HUES48 (cell line): ENCODE data around the gene PLA2G6.

ENCODE experiments used
- H3K27ac ChIP-seq: one replicate; pipeline ENCODE4 v1.7.0; 2013; ENCODE audit warnings: low read depth, low read length, inconsistent platforms
- H3K27me3 ChIP-seq: 2 replicates; pipeline ENCODE4 v1.6.1; 2013; ENCODE audit warnings: mild to moderate bottlenecking, low read length; ENCODE audit not compliant: control insufficient read depth, insufficient read depth
- H3K36me3 ChIP-seq: 2 replicates; pipeline ENCODE4 v1.6.1; 2013; ENCODE audit warnings: low read length; ENCODE audit not compliant: control insufficient read depth, insufficient read depth
- H3K4me1 ChIP-seq: 2 replicates; pipeline ENCODE4 v1.6.1; 2013; ENCODE audit warnings: mild to moderate bottlenecking, low read length; ENCODE audit not compliant: control insufficient read depth, insufficient read depth
- H3K4me3 ChIP-seq: 2 replicates; pipeline ENCODE4 v1.5.1; 2013; ENCODE audit warnings: mild to moderate bottlenecking, low read depth, low read length
- H3K9ac ChIP-seq: 2 replicates; pipeline ENCODE4 v1.6.1; 2013; ENCODE audit warnings: mild to moderate bottlenecking, low read depth, low read length, moderate library complexity
- H3K9me3 ChIP-seq: 2 replicates; pipeline ENCODE4 v1.6.1; 2013; ENCODE audit warnings: low read length; ENCODE audit not compliant: control insufficient read depth, insufficient read depth

Gene PLA2G6

GRCh38 chr22:38201711-38202436, 20.2 kb upstream of the PLA2G6 start, which contains the start of gene MAFF:
Gene MAFF (plus strand): TSS chr22:38201994. CDS start chr22:38213854, 11,860 bp downstream.
- Histone ChIP-seq H3K4me3 (peak within 1 kb of the TSS; percentile 83), H3K27me3 (peaks cover 28% of the 10 kb centered on the region), H3K9me3 (no peaks in the 10 kb centered on the region), H3K27ac (peak within 1 kb of the TSS; percentile 95), H3K4me1 (peaks cover 4% of the 10 kb centered on the region; the same call in 1 of the 2 replicates), H3K9ac (peak within 1 kb of the TSS; percentile 86), H3K36me3 (no peaks in the 10 kb centered on the region)

DNA sequence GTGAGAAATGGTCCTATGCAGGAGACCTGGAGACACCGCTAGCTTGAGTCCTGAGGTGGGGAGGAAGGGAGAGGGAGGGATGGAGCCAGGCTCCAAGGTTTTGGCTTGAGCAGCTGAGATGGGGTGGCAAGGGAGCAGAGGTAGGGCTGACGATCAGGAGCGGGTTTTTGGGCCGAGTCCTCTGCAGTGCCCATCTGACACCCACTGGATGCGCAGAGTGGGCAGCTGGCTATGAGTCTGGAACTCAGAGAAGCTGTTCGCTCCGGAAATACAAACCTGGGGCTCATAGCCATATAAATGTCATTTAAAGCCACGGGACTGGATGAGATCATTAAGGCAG, 19.7 kb upstream of the PLA2G6 start:
- peaks cover 4% of the 10 kb centered on the region; the same call in 1 of the 2 replicates for H3K4me1 ChIP-seq
- peaks cover 28% of the 10 kb centered on the region for H3K27me3 ChIP-seq
- H3K36me3 ChIP-seq: no peaks in the 10 kb centered on the region
- peak overlapping the region; percentile 76 for H3K4me3 ChIP-seq
- no peaks in the 10 kb centered on the region for H3K9me3 ChIP-seq
- H3K27ac ChIP-seq: no peak overlapping the region
- no peak overlapping the region; the same call in 1 of the 2 replicates for H3K9ac ChIP-seq

DNA sequence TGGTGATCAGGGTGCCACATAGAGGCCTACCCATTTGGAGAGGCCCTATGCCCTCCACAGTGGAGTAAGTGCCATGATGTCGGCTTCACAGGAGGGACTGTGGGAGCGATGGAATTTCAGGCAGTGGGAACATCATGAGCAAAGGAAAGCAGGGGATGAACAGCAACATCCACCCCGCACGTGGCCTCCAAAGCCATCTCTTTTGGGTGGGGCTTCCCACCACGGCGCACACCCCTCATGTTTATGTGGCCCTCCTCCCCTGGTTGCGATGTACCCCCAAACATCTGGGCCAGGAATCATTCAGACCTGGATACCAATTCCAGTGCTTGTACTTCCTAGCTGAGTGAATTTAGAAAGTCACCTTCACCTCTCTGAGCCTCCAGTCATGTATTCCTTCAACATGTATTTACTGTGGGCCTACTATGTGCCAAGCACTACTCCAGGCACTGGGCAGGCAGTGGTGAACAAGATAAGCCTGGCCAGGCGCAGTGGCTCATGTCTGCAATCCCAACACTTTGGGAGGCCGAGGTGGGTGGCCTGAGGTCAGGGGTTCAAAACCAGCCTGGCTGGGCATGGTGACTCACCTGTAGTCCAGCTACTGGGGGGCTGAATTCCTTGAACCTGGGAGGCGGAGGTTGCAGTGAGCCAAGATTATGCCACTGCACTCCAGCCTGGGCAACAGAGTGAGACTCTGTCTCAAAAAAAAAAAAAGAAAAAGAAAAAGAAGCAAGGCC, 18.4 kb upstream of the PLA2G6 start:
- Histone ChIP-seq H3K27ac (no peak overlapping the region), H3K9ac (no peak overlapping the region), H3K4me1 (peaks cover 4% of the 10 kb centered on the region; the same call in 1 of the 2 replicates), H3K27me3 (peaks cover 28% of the 10 kb centered on the region), H3K4me3 (no peak overlapping the region), H3K36me3 (no peaks in the 10 kb centered on the region), H3K9me3 (no peaks in the 10 kb centered on the region)

DNA sequence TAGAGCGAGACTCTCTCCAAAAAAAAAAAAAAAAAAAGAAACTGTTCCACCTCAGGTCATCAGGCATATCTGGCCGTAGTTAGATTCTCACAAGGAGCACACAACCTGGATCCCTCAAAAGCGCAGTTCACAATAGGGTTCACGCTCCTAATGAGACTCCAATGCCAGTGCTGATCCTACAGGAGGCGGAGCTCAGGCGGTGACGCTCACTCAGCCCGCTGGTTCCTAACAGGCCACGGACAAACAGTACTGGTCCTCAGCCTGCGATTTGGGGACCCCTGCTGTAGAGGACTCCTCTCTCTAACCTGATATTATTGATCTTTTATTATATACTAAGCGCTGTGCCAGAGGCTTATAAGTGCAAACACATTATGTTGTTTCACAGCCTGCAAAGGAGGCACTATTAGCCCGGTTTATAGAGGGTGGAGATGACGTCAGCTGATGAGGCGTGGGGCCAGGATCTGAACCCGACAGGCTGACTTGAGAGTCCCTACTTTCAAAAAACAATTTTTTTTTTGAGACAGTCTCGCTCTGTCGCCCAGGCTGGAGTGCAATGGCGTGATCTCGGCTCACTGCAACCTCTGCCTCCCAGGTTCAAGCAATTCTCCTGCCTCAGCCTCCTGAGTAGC, 15.3 kb upstream of the PLA2G6 start:
- Histone ChIP-seq H3K9ac (no peak overlapping the region), H3K9me3 (no peaks in the 10 kb centered on the region), H3K36me3 (no peaks in the 10 kb centered on the region), H3K4me1 (peaks cover 4% of the 10 kb centered on the region; the same call in 1 of the 2 replicates), H3K27me3 (peaks cover 19% of the 10 kb centered on the region), H3K27ac (no peak overlapping the region), H3K4me3 (no peak overlapping the region)

- Histone ChIP-seq H3K9me3 (no peaks in the 10 kb centered on the region), H3K4me1 (no peaks in the 10 kb centered on the region; the same call in 1 of the 2 replicates), H3K36me3 (no peaks in the 10 kb centered on the region), H3K27ac (no peak overlapping the region), H3K27me3 (peaks cover 12% of the 10 kb centered on the region), H3K9ac (no peak overlapping the region), H3K4me3 (no peak overlapping the region)
Measured at GRCh38 chr22:38193580-38193979, 11.9 kb upstream of the PLA2G6 start.

GRCh38 chr22:38192475-38192863, 10.8 kb upstream of the PLA2G6 start:
- H3K9me3 ChIP-seq: no peaks in the 10 kb centered on the region
- H3K4me3 ChIP-seq: no peak overlapping the region
- no peak overlapping the region for H3K9ac ChIP-seq
- no peak overlapping the region for H3K27ac ChIP-seq
- no peaks in the 10 kb centered on the region; the same call in 1 of the 2 replicates for H3K4me1 ChIP-seq
- H3K36me3 ChIP-seq: no peaks in the 10 kb centered on the region
- H3K27me3 ChIP-seq: peaks cover 12% of the 10 kb centered on the region

GRCh38 chr22:38191731-38192474, 10.3 kb upstream of the PLA2G6 start:
- H3K4me3 ChIP-seq: no peak overlapping the region
- H3K9me3 ChIP-seq: no peaks in the 10 kb centered on the region
- peaks cover 12% of the 10 kb centered on the region for H3K27me3 ChIP-seq
- H3K36me3 ChIP-seq: no peaks in the 10 kb centered on the region
- H3K4me1 ChIP-seq: no peaks in the 10 kb centered on the region; the same call in 1 of the 2 replicates
- no peak overlapping the region for H3K27ac ChIP-seq
- no peak overlapping the region for H3K9ac ChIP-seq

- H3K4me3 ChIP-seq: no peak overlapping the region
- H3K9me3 ChIP-seq: no peaks in the 10 kb centered on the region
- H3K4me1 ChIP-seq: no peaks in the 10 kb centered on the region
- no peaks in the 10 kb centered on the region for H3K36me3 ChIP-seq
- H3K9ac ChIP-seq: no peak overlapping the region
- no peak overlapping the region for H3K27ac ChIP-seq
- H3K27me3 ChIP-seq: peaks cover 12% of the 10 kb centered on the region
Measured at GRCh38 chr22:38191055-38191454, 9.4 kb upstream of the PLA2G6 start.

- no peak overlapping the region for H3K4me3 ChIP-seq
- H3K9ac ChIP-seq: no peak overlapping the region
Measured at GRCh38 chr22:38190581-38190980, 9.0 kb upstream of the PLA2G6 start.

DNA sequence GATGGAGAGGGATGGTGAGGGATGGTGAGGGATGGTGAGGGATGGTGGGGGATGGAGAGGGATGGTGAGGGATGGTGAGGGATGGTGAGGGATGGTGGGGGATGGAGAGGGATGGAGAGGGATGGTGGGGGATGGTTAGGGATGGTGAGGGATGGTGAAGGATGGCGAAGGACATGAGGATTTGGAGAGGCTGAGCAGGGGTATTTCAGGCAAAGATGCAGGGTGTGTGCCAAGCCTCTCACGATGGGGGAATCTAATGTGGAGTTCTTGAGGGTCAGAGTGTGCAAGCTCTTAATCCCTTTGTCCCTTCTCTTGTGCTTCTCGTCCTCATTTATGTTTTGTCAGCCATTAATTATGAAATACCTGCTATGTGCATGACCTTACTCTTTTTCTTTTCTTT, 7.5 kb upstream of the PLA2G6 start:
- no peaks in the 10 kb centered on the region for H3K4me1 ChIP-seq
- H3K9me3 ChIP-seq: no peaks in the 10 kb centered on the region
- no peaks in the 10 kb centered on the region for H3K36me3 ChIP-seq
- no peak overlapping the region for H3K27ac ChIP-seq
- no peak overlapping the region for H3K9ac ChIP-seq
- H3K4me3 ChIP-seq: no peak overlapping the region
- peaks cover 12% of the 10 kb centered on the region for H3K27me3 ChIP-seq

More at GRCh38 chr22:38190581-38190980, 9.0 kb upstream of the PLA2G6 start:
- Histone ChIP-seq H3K27me3 (peaks cover 12% of the 10 kb centered on the region), H3K4me1 (no peaks in the 10 kb centered on the region), H3K27ac (no peak overlapping the region), H3K9me3 (no peaks in the 10 kb centered on the region), H3K36me3 (no peaks in the 10 kb centered on the region)
